ENCODE measurements around the gene CSNK2A2. TPM values are rescaled to one million over a fixed set of nuclear protein-coding genes. Genes with fewer than 3 reads are reported as not detected.
A peak's percentile ranks its signal among the peaks of the same experiment; 100 is the strongest.

CSNK2A2 gene
- total RNA-seq, 1 experiment from 2014 or later: 34.4 TPM

DNA sequence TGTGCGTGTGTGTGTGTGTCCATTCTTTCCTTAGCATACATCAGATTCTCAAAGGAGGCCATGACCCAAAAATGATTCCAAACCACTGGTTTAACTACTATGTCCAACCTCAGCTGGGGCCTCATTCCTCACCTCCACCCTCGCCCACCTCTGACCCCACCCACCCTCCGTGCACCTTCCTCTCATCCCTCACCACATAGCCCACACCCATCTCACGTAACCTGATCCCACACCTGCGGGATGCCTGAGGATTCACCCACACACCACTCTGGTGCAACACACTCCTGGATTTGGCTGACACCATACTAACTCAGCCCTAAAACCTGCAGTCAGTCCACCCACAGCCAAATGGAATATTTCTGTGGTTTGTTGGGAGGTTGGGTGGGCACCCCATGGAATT, 3.3 kb upstream of the CSNK2A2 start:
- no peak for DNase-seq (ENCODE audit: low spot score)

DNA sequence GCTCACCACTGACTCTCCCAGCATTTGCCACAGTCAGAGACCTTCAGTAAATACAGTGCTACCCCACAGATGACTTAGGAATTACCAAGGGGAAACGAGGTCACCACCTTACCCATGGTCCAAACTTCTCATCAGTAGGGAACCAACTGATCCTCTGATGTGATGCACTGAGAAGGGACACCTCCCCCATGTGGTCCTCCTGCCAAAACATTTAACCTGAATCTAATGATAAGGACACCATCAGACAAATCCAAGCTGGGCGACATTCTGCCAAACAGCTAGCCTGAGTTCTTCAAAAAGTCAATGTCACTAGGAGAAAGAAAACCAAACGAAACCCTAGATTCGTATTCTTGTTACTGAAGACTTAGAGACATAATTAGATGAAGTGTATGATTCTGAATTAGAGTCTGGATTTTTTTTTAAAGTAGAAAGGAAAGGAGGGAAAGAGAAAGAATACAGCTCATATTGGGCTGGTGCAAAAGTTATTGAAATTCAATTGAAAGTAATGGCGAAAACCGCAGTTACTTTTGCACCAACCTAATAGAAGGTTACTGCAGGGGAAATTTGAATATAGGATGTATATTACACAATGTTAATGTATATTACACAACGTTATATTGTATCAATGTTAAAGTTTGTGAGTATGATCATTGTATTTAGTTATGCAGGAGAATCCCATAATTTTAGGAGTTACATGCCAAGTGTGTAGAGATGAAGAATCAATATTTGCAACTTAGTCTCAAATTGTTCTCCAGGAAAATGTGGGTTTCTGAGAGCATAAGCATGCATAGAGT, 2.3 kb upstream of the CSNK2A2 start:
- DNase-seq (ENCODE audit: low spot score): no peak
- in situ Hi-C loops (cut with HindIII; ENCODE audit: low sequenced_read_pairs): no loop called here

More for the DNA sequence above, 3.3 kb upstream of the CSNK2A2 start:
- in situ Hi-C loops (cut with HindIII; ENCODE audit: low sequenced_read_pairs): no loop called here

DNA sequence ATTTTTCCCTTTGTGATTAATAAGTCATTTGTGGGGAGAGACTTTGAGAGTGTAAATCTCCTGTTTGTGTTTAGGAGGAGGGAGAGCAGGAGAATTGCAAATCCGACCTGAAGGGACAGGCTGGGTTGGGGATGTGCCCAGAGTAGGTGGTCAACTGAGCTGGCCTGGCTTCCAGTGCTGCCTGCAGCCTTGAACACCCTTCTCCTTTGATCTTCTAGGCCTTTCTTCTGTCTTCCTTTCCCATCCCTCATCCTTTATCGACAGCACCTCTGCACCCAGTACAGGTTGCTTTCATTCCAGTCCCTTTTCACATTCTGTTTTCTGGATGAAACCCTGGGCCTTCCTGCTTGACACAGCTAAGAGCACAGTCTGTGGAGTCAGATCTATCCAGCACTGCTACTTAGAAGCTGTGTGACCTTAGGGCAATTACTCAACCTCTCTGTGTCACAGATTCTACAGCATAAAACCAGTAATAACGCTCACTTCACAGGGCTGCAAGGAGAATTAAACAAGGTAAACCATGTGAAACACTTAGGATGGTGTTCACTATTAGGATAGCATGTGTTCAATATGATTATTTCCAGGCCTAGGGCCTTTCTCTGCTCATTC, 1.0 kb upstream of the CSNK2A2 start:
- in situ Hi-C loops (cut with HindIII; ENCODE audit: low sequenced_read_pairs): no loop called here

DNA sequence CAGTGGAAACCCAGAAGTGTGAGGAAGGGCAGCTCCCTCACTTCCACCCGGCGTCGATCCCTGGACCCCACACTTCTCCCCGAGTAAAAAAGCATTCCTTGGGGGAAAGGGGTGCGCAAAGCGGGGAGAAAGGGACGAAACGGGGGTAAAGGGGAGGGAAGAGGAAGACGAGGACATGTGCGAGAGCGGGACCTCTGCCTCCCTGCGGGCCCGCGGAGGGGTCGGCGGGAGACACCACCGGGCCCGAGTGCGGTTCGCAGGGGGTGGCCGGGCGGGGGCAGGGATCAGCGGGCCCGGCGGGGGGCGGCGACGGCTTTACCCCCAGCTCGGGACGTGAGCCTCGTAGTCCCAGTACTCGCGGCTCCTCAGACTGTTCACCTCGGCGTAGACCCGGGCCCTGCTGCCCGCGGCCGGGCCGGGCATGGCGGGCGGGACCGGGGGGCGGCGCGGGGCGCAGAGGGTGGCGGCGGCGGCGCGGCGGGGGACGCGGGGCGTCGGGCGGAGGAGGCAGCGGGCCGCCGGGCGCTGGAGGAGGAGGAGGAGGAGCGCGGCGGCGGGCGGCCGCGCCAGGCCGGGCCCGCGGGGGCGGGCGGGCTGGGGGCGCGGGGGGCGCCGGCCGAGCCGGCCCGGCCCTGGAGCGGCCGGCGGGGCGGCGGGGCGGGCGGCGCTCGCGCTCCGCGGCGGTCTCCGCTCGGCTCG, 443 bp downstream of the CSNK2A2 start:
- in situ Hi-C loops (cut with HindIII; ENCODE audit: low sequenced_read_pairs): no loop called here
- no peak for DNase-seq (ENCODE audit: low spot score)

More for the DNA sequence above, 1.0 kb upstream of the CSNK2A2 start:
- no peak for DNase-seq (ENCODE audit: low spot score)

DNA sequence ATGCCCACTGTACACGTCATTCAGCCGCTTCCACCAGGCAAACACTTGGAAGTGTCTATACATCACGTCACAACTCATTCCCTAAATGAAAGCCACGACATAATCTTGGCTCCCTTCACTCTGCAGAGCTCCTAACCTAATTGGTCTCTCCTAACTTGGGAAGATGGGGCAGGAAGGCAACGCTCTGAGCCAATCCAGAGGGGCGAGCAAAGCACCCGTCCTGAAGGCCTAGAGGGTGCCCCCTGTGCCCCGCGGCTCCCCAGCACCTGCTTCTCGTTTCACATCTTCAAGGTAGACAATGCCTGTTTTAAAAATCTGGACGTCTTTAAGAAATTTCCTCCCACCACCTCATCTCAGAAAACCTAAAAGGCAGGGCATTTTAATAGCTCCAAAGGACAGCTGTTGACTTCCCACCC, 1.0 kb downstream of the CSNK2A2 start:
- in situ Hi-C loops (cut with HindIII; ENCODE audit: low sequenced_read_pairs): no loop called here
- peak; percentile 12 for DNase-seq (ENCODE audit: low spot score)

DNA sequence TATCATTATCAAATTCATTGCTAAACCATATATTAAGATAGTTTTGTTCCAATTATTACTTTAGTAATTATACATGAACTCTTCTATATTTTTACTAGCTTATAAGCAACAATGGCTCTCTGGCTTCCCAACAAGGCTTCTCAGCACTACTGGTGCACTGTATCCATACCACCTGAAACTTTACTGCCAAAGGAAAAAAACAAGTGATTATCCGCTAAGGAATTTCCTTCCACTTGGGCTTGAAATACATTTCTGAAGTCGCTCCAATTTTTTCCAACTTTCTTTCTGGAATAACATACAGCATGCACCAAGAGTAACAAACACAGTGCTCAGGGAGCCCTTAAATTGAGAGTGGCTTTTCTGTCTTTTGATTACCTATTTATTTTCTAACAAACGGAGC, 2.1 kb downstream of the CSNK2A2 start:
- in situ Hi-C loops (cut with HindIII; ENCODE audit: low sequenced_read_pairs): no loop called here
- no peak for DNase-seq (ENCODE audit: low spot score)

DNA sequence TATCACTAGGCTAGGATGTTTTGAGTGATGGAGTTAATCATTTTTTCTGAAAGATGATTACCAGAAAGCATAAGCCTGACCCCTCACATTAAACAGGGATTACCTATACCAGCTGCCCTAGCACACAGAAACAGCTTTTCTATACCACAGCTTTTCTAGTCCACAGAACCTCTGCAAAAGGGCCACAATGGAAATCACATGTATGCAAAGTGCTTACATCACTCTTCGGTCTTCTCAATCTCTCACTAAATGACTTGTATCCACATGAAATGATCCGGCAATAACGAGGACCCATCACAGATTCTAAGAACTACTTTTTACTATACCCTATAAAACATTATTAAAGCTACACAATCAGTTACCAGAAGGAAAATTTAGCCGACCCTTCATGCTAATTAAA, 2.6 kb downstream of the CSNK2A2 start:
- in situ Hi-C loops (cut with HindIII; ENCODE audit: low sequenced_read_pairs): no loop called here
- no peak for DNase-seq (ENCODE audit: low spot score)

DNA sequence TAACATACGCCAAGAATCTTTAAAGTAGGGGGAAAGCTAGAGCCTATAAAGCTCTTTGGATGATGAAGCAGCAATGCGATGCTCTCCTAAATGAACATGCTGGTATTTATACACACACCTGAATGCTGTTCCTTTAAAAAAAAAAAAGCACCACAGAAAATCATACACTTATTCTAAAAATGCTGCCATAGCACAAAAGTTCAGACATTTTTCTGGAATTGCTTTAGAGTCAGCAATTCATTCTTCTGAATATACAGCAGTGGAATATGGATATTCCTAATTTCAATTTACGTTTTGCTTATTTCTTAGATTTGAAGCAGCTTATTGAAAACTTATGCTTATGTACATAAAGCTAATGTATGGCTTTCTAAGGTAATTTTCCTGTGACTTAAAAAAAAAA, 3.1 kb downstream of the CSNK2A2 start:
- no peak for DNase-seq (ENCODE audit: low spot score)
- in situ Hi-C loops (cut with HindIII; ENCODE audit: low sequenced_read_pairs): no loop called here

DNA sequence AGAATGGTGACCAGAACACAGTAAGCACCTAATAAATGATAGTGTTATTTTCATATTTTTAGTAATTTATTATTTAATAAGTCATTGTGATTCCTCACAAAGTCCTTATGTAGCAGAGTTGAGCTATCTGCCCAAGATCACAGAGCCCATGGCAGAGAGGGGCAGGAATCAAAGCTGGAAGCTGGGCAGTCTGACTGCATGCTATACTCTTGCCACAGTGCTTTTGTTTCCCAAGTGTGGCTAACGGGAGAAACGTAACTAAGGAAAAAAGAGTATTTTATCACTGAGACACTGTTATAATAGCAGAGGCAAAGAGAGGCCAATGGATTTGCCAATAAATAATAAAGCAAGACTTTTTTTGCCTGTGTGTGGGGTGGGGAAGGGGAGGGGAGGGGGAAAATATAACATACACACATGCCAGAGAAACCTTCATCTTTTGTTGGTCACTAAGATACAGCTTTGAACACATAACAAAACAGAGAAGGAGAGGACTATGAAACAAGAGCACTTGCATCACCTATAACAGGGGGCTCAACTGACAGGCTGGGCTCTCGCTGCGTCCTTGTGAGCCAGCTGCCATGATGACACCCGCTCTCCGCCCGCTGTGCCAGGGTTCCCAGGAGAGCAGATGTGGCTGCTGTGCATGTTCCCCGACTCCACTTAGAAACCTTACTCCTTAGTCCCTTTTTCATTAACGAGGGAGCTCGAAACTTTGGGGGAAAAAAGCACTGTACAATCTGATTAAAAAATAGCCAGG, 10.1 kb downstream of the CSNK2A2 start:
- DNase-seq (ENCODE audit: low spot score): no peak
- in situ Hi-C loops (cut with HindIII; ENCODE audit: low sequenced_read_pairs): no loop called here

DNA sequence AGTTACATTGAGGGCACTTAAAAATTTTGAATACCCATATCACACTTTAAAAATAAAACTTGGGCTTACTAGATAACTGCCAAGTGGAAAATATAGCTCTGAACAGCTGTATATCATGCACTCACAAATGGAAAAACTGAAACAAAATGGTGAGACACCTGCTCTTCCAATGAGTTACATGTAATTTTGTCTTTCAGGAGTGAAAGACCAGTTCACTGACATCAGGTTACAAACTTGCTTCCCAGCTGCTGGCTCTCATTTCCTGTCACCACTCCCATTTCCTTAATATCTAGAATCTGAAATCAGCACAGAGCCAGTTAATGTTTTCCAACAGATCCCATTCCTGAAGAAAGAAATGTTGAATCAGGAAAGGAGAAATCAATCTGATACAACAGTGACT, 10.8 kb downstream of the CSNK2A2 start:
- DNase-seq (ENCODE audit: low spot score): no peak
- in situ Hi-C loops (cut with HindIII; ENCODE audit: low sequenced_read_pairs): no loop called here

DNA sequence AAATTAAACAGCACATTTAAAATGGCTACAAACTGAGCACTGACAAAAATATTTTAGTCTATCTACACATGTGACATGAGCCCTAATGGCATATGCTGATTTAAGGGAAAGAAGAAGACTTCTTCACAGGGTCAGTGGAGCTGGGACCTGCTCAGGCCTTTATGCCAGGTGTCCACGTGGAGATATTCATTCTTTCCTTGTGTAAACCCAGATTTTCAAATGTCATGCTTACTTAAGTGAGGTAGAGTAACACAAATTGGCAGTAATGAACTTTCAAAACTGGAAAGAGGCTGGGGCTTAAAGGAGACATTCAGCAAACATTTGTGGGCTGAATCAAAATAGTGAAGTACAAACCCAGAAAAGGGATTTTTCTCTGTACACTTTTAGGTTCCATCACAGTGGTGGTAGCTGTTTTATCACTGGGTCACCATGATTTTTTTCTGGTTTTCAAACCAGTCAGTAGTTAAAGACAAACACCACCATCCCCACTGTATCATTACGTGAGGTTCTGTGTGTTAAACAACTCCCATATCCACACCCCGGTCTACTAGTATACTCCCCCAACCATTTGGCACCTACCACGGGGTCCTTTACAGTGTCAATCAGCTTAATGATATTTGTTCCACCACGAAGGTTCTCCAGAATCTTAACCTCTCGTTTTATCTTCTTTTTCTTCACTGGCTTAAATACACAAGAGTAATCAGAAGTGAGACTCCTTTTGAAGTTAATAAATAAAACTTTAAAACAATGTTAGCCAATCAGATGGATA, 11.5 kb downstream of the CSNK2A2 start:
- in situ Hi-C loops (cut with HindIII; ENCODE audit: low sequenced_read_pairs): no loop called here
- no peak for DNase-seq (ENCODE audit: low spot score)

DNA sequence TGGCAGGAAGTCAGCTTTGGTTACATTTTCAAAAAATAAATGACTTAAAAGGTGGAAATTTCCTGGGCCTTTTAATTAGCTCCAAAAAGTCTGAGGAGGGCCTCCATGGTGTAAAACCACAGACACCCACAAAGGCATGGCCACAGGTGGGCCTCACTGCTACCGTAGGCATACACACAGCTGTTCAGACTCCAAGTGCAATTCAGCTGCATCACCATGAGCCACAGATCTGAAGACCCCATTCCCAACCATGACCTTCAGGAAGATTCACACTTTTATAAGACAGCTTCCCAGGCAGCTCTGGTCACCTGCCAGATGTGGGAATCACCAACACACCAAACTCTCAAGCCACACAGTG, 20.6 kb downstream of the CSNK2A2 start:
- no peak for DNase-seq (ENCODE audit: low spot score)

DNA sequence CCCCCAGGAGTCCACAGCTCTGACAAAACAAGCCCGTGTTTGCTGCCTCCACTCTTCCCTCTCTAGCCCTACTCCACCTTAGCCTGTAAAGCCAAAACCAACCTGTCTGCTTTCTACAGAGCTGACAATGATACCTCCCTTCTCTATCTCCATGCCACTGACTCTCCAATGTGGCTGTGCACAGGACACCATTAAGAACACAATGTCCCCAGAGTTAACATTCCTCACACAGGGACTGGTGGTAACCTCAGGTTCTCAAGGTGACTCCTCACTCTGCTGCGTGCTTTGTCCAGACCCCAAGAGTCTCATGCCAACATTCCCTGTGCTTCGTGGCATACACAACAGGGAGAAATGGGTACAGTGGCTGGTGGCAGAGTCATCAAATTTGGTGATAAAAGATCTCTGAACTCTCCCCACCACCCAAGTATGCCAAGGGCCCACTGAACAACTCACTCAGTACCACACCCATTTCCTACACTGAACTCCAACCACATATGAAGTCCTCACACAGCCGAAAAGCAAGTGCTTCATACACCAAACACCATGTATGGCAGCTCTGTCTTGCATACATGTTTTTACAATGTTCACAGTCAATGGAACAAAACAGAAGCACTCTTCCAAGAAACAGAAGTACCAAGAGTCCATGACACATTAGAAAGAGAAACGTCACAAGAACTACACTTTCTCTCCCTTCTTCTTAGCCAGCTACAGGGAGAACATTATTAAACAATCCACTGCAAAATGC, 21.1 kb downstream of the CSNK2A2 start:
- DNase-seq (ENCODE audit: low spot score): no peak
- in situ Hi-C loops (cut with HindIII; ENCODE audit: low sequenced_read_pairs): no loop called here

More for the DNA sequence above, 20.6 kb downstream of the CSNK2A2 start:
- in situ Hi-C loops (cut with HindIII; ENCODE audit: low sequenced_read_pairs): no loop called here

DNA sequence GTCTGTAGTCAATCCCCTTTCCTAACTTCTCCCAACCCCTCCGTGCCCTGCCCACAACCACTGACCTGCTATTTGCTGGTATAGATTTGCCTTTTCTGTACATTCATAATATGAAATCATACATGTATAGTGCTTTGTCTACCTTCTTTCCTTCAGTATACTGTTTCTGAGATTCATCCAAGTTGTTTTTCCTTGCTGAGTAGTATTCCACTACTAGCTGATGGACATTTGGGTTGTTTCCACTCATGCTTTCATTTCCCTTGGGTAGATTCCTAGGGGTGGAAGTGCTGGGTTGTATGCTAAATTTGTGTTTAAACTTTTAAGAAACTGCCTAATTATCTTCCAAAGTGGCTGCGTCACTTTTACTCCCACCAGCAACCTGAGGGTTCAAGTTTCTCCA, 27.7 kb downstream of the CSNK2A2 start:
- in situ Hi-C loops (cut with HindIII; ENCODE audit: low sequenced_read_pairs): no loop called here
- DNase-seq (ENCODE audit: low spot score): no peak

DNA sequence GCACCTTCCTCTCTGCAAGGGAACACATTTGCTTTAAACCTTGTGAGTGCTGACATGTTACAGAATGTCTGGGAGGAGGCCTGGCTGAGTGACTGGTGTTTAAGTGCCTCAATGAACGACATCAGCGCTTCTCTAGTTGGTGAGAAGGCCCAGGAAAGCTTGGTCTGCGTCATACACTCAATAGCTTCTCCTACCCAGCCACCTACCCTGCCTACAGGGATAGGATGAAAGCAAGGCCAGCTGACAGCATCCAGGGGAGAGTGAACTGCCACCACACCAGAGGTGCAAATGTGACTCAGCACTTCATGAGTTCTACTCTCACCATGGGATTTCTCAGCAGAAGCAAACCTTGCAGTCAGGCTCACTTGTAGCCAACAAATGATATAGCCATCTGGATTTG, 37.1 kb downstream of the CSNK2A2 start:
- no peak for DNase-seq (ENCODE audit: low spot score)
- in situ Hi-C loops (cut with HindIII; ENCODE audit: low sequenced_read_pairs): no loop called here

DNA sequence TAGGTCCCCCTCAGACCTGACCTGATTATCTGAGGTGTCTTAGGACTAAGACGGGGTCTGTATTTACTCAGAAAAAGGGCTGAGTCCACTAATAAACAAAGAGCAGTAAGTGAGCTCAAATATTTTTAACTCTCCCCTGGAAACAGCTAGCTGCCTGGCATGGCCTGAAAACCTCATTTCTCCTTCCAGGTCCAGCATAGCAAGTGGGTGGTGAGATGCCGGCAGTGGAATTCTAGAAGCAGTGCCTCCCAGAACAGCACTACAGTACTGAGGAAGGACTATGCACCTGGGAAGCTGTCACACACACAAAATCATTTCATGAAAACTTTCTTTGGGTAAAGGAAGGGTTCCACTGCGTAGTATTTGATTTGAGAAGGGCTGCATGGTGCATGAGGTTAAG, 39.2 kb downstream of the CSNK2A2 start:
- DNase-seq (ENCODE audit: low spot score): no peak
- in situ Hi-C loops (cut with HindIII; ENCODE audit: low sequenced_read_pairs): no loop called here

DNA sequence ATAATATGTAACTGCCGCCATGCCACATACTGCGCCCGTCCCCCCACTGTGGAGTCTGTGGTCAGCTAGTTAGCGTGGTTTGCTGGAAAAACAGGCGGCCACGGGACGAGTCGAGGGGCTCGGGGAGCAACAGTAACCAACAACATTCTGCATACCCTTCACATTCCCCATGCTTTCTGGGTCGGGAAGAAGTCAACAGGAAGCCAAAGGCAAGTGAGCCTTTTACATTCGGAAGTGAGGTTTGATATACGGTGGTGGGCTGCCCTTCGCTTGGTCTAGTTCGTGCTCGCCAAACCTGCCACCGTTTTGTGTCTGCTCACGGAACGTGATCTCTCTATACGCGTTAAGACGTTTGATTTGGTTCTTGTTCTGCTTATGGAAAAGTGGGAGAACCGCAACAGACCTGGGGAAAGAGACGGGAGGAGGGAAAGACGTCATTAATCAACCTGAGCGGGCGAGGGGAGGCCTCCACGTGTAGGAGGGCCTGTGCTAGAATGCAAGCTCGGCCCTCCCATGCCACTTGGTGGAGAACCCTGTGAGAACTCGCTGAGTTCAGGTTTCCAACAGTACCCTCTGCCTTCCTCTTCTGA, 39.9 kb downstream of the CSNK2A2 start:
- in situ Hi-C loops (cut with HindIII; ENCODE audit: low sequenced_read_pairs): no loop called here
- no peak for DNase-seq (ENCODE audit: low spot score)

DNA sequence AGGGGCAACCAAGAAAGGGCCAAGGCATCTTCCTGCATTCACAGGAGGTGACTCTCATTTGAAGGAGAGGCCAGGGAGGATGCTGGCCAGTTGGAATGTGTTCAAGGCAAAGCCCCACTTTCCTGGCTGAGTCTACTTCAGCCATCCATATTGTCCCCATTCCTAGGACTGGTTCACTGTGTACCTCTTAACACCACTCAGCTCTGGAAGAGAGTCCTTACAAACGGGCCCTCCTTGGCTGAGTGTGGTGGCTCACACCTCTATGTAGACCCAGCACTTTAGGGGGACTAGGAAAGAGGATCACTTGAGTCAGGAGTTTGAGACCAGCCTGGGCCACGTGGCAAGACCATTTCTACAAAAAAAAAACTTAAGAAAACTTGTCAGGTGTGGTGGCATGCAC, 40.7 kb downstream of the CSNK2A2 start:
- in situ Hi-C loops (cut with HindIII; ENCODE audit: low sequenced_read_pairs): no loop called here
- no peak for DNase-seq (ENCODE audit: low spot score)
